GM21528 (cell line): ENCODE results near the gene BAAT.
"Not testable (repeated sequence)": the region's sequence is repeated elsewhere in the genome, so short reads cannot be mapped to it uniquely, and the experiment has no call there.

Source experiments
- ATAC-seq: cut with Tn5 transposase; IDR thresholded peaks from one replicate; pipeline ENCODE4 v1.9.1; 2021; ENCODE audit warnings: mild to moderate bottlenecking, moderate library complexity; ENCODE audit not compliant: unreplicated experiment, low FRiP score

Gene BAAT

DNA sequence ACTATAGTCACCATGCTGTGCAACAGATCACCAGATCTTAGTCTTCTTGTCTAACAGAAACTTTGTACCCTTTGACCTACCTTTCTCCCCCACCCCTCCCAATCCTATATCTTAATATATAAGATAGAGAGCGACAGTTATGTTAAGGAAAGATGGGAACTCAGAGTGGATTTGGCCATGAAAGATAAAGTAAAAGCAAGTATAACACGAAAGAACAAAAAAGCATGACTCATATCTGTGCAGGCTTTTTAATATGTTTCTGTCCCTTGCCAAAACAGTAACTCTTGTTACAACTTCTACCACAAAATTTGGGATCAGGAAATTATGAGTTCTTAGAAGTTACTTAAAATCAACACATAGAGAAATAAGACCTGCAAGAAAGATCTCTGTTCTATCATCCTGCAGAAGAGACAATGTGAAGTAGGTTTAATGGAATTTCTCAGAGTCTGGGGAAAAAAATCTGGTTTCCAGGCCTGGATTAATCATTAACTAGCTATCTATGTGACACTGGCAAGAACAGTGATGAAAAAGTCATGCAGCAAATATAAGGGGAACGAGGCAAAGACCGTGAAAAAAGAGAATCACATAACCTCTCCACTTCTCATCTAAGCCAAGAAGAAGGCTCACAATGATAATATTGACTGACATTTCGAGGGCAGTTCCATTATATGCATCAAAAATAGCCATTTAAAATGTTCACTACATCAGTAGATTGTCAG, 18.6 kb downstream of the BAAT start:
- ATAC-seq = no peak

GRCh38 chr9:101365181-101365580, 19.6 kb downstream of the BAAT start:
- ATAC-seq = no peak

DNA sequence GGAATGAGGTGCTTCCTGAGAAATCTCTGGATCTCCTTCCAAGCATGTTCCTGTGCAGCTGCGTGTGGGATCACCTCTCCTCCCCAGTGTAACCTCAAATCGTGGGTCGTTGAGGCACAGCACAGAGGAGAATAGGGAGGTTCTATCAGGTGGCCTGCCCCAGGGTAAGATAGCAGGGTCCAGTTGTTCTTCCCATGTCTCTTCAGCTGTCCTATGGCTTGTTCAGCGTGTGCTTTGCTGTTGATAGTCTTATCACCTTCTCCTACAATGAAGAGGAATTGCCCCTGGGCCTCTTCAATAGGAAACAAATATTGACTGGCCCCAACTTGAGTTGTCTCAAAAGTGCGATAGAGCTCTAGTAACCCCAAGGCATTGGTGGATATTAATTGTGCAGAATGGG, 22.4 kb downstream of the BAAT start:
- no peak for ATAC-seq

DNA sequence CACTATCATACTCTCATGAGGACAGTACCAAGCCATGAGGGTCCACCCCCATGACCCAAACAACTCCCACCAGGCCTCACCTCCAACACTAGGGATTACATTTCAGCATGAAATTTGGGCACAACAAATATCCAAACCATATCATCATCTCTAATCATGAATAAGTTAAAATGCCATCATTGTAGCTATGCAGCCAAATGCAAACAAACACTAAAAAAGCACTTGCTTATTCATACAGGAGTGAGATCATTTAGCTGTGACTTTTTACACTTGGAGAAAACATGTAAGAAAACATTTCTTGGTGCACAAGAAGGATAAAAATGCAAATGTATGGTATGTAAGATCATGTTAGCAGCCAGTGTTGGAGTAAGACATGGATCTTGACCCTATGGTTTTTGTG, 24.2 kb downstream of the BAAT start:
- no peak for ATAC-seq

- ATAC-seq = no peak
Observed at GRCh38 chr9:101359679-101360078, 25.1 kb downstream of the BAAT start.

DNA sequence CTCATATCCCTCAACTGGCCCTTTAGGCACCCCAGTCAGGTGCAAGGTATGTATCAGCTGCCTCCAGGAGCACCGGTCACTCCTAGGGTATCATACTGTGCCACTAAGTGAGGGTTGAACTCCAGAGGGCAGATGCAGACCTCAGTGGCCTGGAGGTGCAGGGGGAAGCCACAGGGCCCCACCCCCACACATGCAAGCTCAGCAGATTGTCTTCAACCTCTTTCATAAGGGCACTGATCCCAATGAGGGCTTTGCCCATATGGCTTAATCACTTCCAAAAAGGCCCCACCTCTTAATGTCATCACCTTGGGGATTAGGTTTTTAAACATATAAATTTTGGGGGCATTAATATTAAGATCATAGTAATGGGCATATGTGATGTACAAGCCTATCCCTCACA, 28.2 kb downstream of the BAAT start:
- ATAC-seq = no peak

DNA sequence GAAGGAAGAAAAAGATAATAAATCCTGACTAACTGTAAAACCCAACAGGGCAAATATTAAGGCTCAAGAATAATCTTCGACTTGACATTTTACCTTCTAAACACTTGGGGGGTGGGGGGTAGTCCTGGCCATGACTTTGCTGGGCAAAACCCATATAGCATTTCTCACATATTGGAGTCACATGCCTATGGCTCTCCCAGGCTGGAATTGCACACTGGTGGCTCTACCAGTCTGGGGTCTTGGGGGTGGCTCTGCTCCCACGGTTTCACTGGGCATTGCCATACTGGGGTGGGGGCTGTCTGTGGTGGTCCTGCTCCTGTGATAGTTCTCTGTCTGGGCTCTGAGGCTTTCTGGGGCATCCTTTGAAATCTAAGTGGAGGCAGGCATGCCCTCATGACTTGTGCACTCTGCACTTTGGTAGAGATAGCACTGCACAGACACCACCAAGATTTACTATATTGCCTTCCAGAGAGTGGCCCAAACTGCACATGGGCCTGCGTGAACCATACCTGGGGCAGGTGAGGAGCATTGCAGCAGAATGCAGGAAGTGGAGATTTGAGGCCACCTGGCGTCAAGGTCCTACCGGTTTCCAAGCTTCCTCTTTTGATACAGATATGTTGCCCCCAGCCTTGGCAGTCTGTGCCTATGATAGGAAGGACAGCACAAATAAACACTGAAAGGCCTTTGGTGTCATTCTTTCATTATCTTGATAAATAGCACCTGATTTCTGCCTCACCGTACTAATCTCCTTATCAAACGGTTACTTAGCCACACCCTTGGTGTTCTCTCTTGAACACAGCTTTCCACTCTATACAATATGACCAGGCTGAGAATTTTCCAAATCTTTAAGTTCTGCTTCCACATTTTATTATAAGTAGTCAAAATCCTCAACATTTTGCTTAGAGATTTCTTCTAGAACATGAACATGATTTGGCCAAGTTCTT, 29.8 kb downstream of the BAAT start:
- ATAC-seq = no peak

- ATAC-seq = no peak
Observed at GRCh38 chr9:101354143-101354764, 30.6 kb downstream of the BAAT start.

DNA sequence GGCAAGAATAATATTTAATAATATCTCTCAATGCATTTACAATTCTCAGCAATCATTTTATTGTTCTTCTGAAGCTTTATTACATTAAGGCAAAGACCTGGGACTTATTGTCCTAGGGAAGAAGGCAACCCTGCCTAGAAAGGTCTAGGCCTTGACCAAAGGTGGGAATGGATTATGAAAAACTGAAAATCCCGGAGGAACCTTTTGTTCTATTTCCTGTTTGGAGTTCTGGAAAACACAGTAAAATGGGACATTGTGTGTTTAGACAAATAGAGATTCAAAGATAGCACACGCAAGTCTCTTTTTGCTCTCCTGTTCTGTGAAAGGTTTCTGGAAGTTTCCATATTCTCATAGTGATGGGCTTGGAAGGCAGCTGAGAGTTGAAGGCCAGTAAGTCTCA, 31.1 kb downstream of the BAAT start:
- ATAC-seq = no peak

- ATAC-seq = no peak
Observed at GRCh38 chr9:101352892-101353463, 31.8 kb downstream of the BAAT start.

GRCh38 chr9:101350285-101350684, 34.5 kb downstream of the BAAT start:
- ATAC-seq = no peak

GRCh38 chr9:101342595-101342994, 42.2 kb downstream of the BAAT start:
- ATAC-seq = no peak

DNA sequence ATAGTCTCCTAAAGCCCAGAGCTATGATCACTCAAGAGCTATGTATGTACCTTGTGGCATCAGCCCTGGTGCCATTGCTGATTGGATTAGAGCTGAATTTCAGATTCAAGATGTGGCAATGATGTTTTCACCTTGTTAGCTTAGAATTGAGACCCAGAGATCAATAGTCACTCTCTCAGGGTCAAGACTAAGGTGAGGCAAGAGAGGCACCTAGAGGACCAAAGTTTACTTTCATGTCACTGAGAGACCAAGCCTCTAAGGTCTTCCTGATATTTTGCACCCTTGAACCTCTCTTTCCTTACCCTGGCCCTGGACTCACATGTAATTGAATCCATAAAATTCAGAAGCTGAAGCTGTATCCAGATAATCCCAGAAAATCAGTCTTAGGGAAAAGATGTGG, 42.8 kb downstream of the BAAT start:
- ATAC-seq = no peak

- ATAC-seq = no peak
Observed at GRCh38 chr9:101337237-101337636, 47.6 kb downstream of the BAAT start.

GRCh38 chr9:101336091-101336490, 48.7 kb downstream of the BAAT start:
- no peak for ATAC-seq

DNA sequence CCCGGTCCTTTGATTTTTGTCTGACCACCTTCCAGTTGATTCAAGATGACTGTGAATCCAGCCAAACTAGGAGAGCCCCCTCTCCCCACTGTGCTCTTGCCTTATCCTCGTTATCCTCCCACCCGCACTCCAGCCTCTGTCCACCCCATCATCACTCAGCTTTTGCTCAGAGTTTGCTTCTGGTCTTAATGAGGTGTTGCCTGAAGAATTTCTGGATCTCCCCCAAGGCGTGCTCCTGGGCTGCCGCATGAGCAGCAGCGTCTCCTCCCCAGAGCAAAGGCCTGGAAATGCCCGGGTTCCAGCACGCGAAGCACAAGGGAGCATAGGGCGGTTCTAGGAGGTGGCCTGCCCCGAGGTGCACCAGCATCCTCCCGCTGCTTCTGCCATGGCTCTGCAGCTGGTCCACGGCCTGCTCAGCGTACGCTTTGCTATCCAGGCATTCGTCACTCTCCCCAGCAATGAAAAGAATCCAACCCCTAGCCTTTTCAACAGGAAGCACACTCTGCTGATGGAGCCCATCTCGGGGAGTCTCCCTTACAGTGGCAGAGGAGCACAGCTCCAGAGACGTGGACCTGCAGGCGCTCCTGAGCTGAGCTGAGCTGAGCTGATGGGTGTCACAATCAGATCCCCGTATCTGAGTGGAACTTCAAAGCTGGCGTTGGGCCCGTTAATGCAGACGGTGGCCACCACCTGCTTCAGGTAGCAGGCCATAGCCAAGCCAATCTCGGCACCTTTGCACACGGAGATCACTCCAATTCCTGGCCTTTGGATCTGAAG, 50.7 kb downstream of the BAAT start:
- no peak for ATAC-seq

DNA sequence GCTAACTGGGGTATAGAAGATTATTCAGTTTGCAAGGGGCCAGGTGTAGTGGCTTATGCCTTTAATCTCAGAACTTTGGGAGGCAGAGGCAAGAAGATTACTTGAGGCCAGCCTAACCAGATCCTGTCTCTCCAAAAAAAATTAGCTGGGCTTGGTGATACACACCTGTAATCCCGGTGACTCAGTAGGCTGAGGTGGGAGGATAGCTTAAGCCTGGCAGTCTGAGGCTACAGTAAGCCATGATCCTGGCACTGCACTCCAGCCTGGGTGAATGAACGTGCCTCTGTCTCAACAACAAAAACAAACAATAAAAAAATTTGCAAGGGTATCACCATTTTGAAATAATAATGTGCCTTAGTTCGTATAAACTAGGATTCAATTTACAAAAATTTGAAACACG, 51.3 kb downstream of the BAAT start:
- ATAC-seq = no peak

GRCh38 chr9:101332362-101332761, 52.4 kb downstream of the BAAT start:
- ATAC-seq = no peak

DNA sequence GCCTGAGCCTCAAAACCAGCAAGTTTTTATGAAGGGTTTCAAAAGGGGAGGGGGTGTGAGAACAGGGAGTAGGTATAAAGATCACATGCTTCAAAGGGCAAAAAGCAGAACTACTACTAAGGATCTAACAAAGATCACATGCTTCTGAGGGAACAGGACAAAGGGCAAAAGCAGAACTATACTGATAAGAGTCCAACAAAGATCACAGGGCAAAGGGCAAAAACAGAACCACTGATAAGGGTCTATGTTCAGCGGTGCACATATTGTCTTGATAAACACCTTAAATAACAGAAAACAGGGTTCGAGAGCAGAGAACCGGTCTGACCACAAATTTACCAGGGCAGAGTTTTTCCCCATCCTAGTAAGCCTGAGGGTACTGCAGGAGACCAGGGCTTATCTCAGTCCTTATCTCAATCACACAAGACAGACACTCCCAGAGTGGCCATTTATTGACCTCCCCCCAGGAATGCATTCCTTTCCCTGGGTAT, 57.3 kb downstream of the BAAT start:
- ATAC-seq = not testable (repeated sequence)

DNA sequence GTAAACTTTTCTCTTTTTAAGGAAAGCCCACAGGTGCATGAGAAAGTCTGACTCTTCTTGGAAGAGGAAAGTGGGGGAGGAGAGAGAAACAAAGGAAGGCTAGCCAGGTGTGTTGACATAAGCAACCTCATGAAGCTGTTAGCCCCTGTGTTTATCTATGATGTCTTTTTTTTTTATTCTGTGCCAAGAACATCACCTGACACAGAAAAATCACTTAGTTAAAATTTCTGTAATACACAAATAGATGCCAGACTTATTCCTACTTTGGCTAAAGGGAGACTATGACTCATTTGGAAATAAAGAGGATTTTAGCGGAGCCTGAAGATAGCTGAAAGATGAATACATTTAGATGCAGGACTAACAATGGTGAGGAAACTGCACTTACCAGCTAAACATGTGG, 58.3 kb downstream of the BAAT start:
- ATAC-seq = no peak
